HG03135 (cell line): ENCODE data around the gene ZNHIT2.

Source experiments
- ATAC-seq: cut with Tn5 transposase; IDR thresholded peaks from one replicate; pipeline ENCODE4 v1.9.1; 2021; ENCODE audit warnings: mild to moderate bottlenecking, moderate library complexity; ENCODE audit not compliant: unreplicated experiment

The ZNHIT2 gene

GRCh38 chr11:65107078-65107477 is 10.4 kb downstream of the ZNHIT2 start:
- no peak for ATAC-seq

GRCh38 chr11:65104628-65105027 is 12.9 kb downstream of the ZNHIT2 start:
- ATAC-seq, result no peak

DNA sequence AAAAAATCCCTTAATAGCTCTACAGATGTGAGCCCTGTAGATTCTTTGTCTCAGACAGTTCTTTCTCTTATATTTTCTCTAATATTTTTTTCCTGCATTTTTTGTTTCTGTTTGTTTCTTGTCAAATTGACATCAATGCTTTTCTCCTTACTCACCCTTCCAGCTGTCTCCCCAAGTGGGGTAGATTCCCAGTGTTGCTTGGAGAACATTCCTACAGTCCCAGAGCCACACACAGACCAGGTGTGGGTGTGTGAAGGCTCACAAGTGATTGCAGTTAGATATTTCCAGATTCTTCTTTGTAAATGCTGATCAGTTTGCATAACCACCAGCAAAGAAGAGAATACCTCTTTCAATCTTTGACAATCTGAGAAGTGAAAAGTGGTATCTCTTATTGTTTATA is 14.0 kb downstream of the ZNHIT2 start:
- no peak for ATAC-seq

GRCh38 chr11:65102142-65103095 is 15.1 kb downstream of the ZNHIT2 start:
- ATAC-seq, result no peak

- ATAC-seq, result no peak
Observed at GRCh38 chr11:65100674-65101350, 16.7 kb downstream of the ZNHIT2 start.

DNA sequence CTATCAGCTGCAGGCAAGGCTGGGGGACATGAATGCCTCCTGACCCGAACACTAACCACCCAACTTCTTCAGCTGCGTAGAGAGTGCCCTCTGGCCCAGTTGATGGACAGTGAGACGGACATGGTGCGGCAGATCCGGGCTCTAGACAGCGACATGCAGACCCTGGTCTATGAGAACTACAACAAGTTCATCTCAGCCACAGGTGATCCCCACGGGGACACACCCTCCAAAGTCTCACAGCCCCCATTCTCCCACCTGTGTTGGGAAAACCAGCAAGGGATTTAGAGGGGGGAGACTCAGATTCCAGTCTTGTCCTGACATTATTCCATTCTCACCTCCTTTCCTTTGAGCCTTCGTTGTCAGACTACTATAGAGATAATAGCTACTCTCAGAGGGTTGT is 20.6 kb downstream of the ZNHIT2 start:
- no peak for ATAC-seq

GRCh38 chr11:65095974-65096806 is 21.3 kb downstream of the ZNHIT2 start, which contains the start of gene VPS51:
TSS of gene VPS51 (plus strand) at chr11:65096214. CDS start at chr11:65096251, 37 bp downstream.
- ATAC-seq, result peak; percentile 89

GRCh38 chr11:65095427-65095826 is 22.1 kb downstream of the ZNHIT2 start:
- no peak for ATAC-seq

GRCh38 chr11:65090628-65091027 is 26.9 kb downstream of the ZNHIT2 start:
- ATAC-seq, result no peak

- ATAC-seq, result no peak
Observed at GRCh38 chr11:65089621-65090020, 27.9 kb downstream of the ZNHIT2 start.

DNA sequence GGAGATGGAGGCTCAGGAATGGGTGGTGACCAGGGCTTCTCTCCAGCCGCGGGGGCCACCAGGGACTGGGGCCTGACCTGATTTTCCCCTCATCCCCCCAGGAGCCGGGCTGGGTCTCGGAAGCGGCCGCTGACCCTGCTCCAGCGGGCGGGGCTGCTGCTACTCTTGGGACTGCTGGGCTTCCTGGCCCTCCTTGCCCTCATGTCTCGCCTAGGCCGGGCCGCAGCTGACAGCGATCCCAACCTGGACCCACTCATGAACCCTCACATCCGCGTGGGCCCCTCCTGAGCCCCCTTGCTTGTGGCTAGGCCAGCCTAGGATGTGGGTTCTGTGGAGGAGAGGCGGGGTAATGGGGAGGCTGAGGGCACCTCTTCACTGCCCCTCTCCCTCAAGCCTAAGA is 29.7 kb downstream of the ZNHIT2 start:
- no peak for ATAC-seq

GRCh38 chr11:65087216-65087615 is 30.3 kb downstream of the ZNHIT2 start:
- ATAC-seq, result no peak

DNA sequence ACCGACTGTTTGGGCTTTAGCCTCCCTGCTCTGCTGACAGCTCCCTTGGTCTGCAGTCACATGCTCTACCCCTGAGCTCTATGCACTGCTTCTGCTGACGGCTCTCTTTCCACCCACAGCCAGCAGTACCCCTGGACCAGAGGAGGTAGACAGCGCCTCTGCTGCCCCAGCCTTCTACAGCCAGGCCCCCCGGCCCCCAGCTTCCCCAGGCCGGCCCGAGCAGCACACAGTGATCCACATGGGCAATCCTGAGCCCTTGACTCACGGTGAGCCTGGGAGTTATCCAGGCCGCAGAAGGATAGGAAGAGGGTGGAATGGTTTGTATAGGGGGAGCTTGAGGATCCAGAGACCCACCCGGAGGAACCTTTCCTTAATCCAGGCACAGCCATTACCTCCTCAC is 30.7 kb downstream of the ZNHIT2 start:
- no peak for ATAC-seq

DNA sequence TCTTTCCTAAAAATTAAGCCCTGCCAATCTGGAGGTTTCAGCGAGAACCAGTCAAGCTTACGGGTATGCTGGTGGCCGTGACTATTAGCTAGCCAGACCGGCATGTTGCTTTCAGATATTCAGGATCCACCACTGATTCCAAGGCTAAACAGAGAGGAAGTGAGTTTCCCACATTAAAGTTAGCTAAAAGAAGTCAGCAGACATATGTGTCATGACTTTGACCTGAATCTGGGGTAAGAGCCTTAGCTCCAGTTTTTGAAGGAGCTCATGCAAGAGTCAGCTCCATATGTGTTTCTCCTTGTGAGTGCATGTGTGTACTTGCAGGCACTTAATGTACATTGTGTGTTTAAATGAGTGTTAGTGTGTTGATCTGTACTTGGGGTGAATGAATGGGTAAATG is 32.1 kb downstream of the ZNHIT2 start:
- no peak for ATAC-seq

GRCh38 chr11:65084598-65085375 is 32.7 kb downstream of the ZNHIT2 start:
- ATAC-seq, result peak; percentile 3

GRCh38 chr11:65083834-65084597 is 33.5 kb downstream of the ZNHIT2 start, which contains the start of the genes CDCA5 and ZFPL1:
TSS of gene CDCA5 (minus strand) at chr11:65084040. CDS start at chr11:65083978, 62 bp downstream.
TSS of gene ZFPL1 (plus strand) at chr11:65084222. CDS start at chr11:65084699, 477 bp downstream.
- ATAC-seq, result peak; percentile 79

- ATAC-seq, result peak; percentile 13
Observed at GRCh38 chr11:65083134-65083833, 34.2 kb downstream of the ZNHIT2 start.

DNA sequence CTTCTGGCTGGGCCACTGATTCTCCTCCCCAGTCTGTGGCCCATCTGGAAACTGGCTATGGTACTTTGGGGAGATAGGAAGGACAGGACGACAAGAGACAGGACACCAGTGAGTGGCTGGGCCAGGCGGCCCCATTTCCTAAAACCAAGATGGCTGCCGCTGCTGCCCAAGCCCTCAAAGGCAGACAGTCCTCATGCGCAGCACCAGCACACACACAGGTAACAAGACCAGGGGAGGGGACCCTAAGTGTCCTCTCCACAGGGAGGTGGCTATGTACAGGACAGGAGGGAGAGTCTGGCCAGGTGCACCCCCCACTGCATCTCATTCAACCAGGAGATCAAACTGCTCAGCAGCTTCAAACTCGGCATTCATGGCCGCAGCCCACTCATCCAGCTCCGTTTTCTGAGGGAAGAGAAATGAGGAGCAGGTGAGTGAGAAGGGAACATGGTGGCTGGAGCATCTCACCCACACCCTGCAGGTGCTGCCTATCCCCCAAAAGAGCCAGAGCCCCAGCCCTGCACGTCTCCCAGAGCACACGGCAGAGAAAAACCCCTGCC is 38.6 kb downstream of the ZNHIT2 start:
- ATAC-seq, result no peak
